ENCODE results near the gene IL6.
"Not testable (repeated sequence)": the region's sequence is repeated elsewhere in the genome, so short reads cannot be mapped to it uniquely, and the experiment has no call there.

The IL6 gene

GRCh38 chr7:22703978-22704610 is 22.9 kb upstream of the IL6 start:
- DNase-seq (ENCODE audit: low read depth) = not testable (repeated sequence)

GRCh38 chr7:22704722-22705121 is 22.3 kb upstream of the IL6 start:
- not testable (repeated sequence) for DNase-seq (ENCODE audit: low read depth)

- not testable (repeated sequence) for DNase-seq (ENCODE audit: low read depth)
These were observed 21.1 kb upstream of the IL6 start for GRCh38 chr7:22705874-22706273.

- DNase-seq (ENCODE audit: low read depth) = not testable (repeated sequence)
These were observed 19.8 kb upstream of the IL6 start for GRCh38 chr7:22707026-22707691.

GRCh38 chr7:22708214-22708613 is 18.8 kb upstream of the IL6 start:
- not testable (repeated sequence) for DNase-seq (ENCODE audit: low read depth)

- DNase-seq (ENCODE audit: low read depth) = not testable (repeated sequence)
These were observed 18.3 kb upstream of the IL6 start for GRCh38 chr7:22708677-22709061.

GRCh38 chr7:22709062-22709829 is 17.8 kb upstream of the IL6 start:
- not testable (repeated sequence) for DNase-seq (ENCODE audit: low read depth)

GRCh38 chr7:22709857-22710256 is 17.1 kb upstream of the IL6 start:
- no peak for DNase-seq (ENCODE audit: low read depth)

GRCh38 chr7:22712999-22713398 is 14.0 kb upstream of the IL6 start:
- no peak for DNase-seq (ENCODE audit: low read depth)

GRCh38 chr7:22713463-22713862 is 13.5 kb upstream of the IL6 start:
- no peak for DNase-seq (ENCODE audit: low read depth)

- DNase-seq (ENCODE audit: low read depth) = no peak
These were observed 11.0 kb upstream of the IL6 start for GRCh38 chr7:22715969-22716368.

- DNase-seq (ENCODE audit: low read depth) = no peak
These were observed 9.2 kb upstream of the IL6 start for GRCh38 chr7:22717760-22718159.

- no peak for DNase-seq (ENCODE audit: low read depth)
These were observed 8.7 kb upstream of the IL6 start for GRCh38 chr7:22718200-22718711.

GRCh38 chr7:22718911-22719420 is 8.0 kb upstream of the IL6 start:
- no peak for DNase-seq (ENCODE audit: low read depth)

GRCh38 chr7:22720791-22721786 is 5.9 kb upstream of the IL6 start:
- no peak for DNase-seq (ENCODE audit: low read depth)

- DNase-seq (ENCODE audit: low read depth) = no peak
These were observed 4.3 kb upstream of the IL6 start for GRCh38 chr7:22722536-22723180.

GRCh38 chr7:22723181-22723601 is 3.8 kb upstream of the IL6 start:
- DNase-seq (ENCODE audit: low read depth) = no peak

GRCh38 chr7:22723637-22724036 is 3.4 kb upstream of the IL6 start:
- no peak for DNase-seq (ENCODE audit: low read depth)

GRCh38 chr7:22724861-22725260 is 2.1 kb upstream of the IL6 start:
- DNase-seq (ENCODE audit: low read depth) = no peak

GRCh38 chr7:22725585-22725984 is 1.4 kb upstream of the IL6 start:
- DNase-seq (ENCODE audit: low read depth) = no peak

- peak; percentile 34 for DNase-seq (ENCODE audit: low read depth)
These were observed 574 bp upstream of the IL6 start for GRCh38 chr7:22726345-22726906.
